ENCODE measurements around the gene TTR.

- TF ChIP-seq, protein P1, sequence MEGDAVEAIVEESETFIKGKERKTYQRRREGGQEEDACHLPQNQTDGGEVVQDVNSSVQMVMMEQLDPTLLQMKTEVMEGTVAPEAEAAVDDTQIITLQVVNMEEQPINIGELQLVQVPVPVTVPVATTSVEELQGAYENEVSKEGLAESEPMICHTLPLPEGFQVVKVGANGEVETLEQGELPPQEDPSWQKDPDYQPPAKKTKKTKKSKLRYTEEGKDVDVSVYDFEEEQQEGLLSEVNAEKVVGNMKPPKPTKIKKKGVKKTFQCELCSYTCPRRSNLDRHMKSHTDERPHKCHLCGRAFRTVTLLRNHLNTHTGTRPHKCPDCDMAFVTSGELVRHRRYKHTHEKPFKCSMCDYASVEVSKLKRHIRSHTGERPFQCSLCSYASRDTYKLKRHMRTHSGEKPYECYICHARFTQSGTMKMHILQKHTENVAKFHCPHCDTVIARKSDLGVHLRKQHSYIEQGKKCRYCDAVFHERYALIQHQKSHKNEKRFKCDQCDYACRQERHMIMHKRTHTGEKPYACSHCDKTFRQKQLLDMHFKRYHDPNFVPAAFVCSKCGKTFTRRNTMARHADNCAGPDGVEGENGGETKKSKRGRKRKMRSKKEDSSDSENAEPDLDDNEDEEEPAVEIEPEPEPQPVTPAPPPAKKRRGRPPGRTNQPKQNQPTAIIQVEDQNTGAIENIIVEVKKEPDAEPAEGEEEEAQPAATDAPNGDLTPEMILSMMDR (IDR thresholded peaks at IDR 0.05) = no peak
- no peak for TF ChIP-seq EZH2 (IDR thresholded peaks at IDR 0.05; ENCODE audit: borderline replicate concordance, insufficient read depth, low read depth, low read length, poor library complexity, severe bottlenecking)
These were observed 16.0 kb upstream of the TTR start for GRCh38 chr18:31575515-31576257.

Data from B cell (primary cell).